Fibroblast of skin of scalp (primary cell): ENCODE measurements around the gene GRID1.
"Not testable (repeated sequence)": the region's sequence is repeated elsewhere in the genome, so short reads cannot be mapped to it uniquely, and the experiment has no call there.

Experiments used
- DNase-seq: peaks from one replicate; pipeline ENCODE4 v3.0.0-alpha.2; 2013

GRID1 gene

GRCh38 chr10:86058964-86059363 is 307.6 kb downstream of the GRID1 start:
- DNase-seq, result no peak

- peak; percentile 27 for DNase-seq
Observed at GRCh38 chr10:86057708-86058107, 308.9 kb downstream of the GRID1 start.

- DNase-seq, result no peak
Observed at GRCh38 chr10:86056672-86057071, 309.9 kb downstream of the GRID1 start.

GRCh38 chr10:86055928-86056327 is 310.7 kb downstream of the GRID1 start:
- DNase-seq, result no peak

GRCh38 chr10:86053675-86054074 is 312.9 kb downstream of the GRID1 start:
- DNase-seq, result no peak

- no peak for DNase-seq
Observed at GRCh38 chr10:86051586-86051985, 315.0 kb downstream of the GRID1 start.

GRCh38 chr10:86049442-86049841 is 317.2 kb downstream of the GRID1 start:
- no peak for DNase-seq

GRCh38 chr10:86048973-86049372 is 317.6 kb downstream of the GRID1 start:
- no peak for DNase-seq

GRCh38 chr10:86048571-86048970 is 318.0 kb downstream of the GRID1 start:
- no peak for DNase-seq

GRCh38 chr10:86047588-86047987 is 319.0 kb downstream of the GRID1 start:
- no peak for DNase-seq

GRCh38 chr10:86046845-86047460 is 319.6 kb downstream of the GRID1 start:
- DNase-seq, result no peak

GRCh38 chr10:86045896-86046295 is 320.7 kb downstream of the GRID1 start:
- no peak for DNase-seq

GRCh38 chr10:86044029-86044428 is 322.6 kb downstream of the GRID1 start:
- DNase-seq, result no peak

- no peak for DNase-seq
Observed at GRCh38 chr10:86043236-86043635, 323.4 kb downstream of the GRID1 start.

GRCh38 chr10:86042161-86042560 is 324.4 kb downstream of the GRID1 start:
- no peak for DNase-seq

GRCh38 chr10:86041116-86041515 is 325.5 kb downstream of the GRID1 start:
- no peak for DNase-seq

- DNase-seq, result no peak
Observed at GRCh38 chr10:86038371-86038770, 328.2 kb downstream of the GRID1 start.

- DNase-seq, result no peak
Observed at GRCh38 chr10:86037096-86037495, 329.5 kb downstream of the GRID1 start.

- no peak for DNase-seq
Observed at GRCh38 chr10:86036544-86036831, 330.1 kb downstream of the GRID1 start.

GRCh38 chr10:86035791-86036543 is 330.6 kb downstream of the GRID1 start:
- DNase-seq, result no peak

- DNase-seq, result no peak
Observed at GRCh38 chr10:86034710-86035109, 331.9 kb downstream of the GRID1 start.

- DNase-seq, result no peak
Observed at GRCh38 chr10:86033581-86033980, 333.0 kb downstream of the GRID1 start.

- not testable (repeated sequence) for DNase-seq
Observed at GRCh38 chr10:86032087-86032486, 334.5 kb downstream of the GRID1 start.

GRCh38 chr10:86030312-86030711 is 336.3 kb downstream of the GRID1 start:
- no peak for DNase-seq

GRCh38 chr10:86027346-86027745 is 339.2 kb downstream of the GRID1 start:
- no peak for DNase-seq
